Bronchial epithelial cell (primary cell): Measurements from ENCODE around the gene DSCAML1. TPM values are rescaled to one million over a fixed set of nuclear protein-coding genes. Genes with fewer than 3 reads are reported as not detected.

Source experiments
- DNase-seq: peaks from one replicate; pipeline ENCODE4 v3.0.0-alpha.2; 2010; ENCODE audit warnings: low read depth
- FAIRE-seq: peaks from 2 replicates; lab custom pipeline; 2011; peaks lifted over from hg19 to GRCh38; lab: Jason Lieb, UNC
- H3K27me3 ChIP-seq: 2 replicates; pipeline ENCODE4 v1.5.1; 2011; ENCODE audit warnings: low read length; ENCODE audit not compliant: control insufficient read depth, insufficient read depth
- H3K36me3 ChIP-seq: 2 replicates; pipeline ENCODE4 v1.5.1; 2011; ENCODE audit warnings: low read length; ENCODE audit not compliant: control insufficient read depth, insufficient read depth
- H3K4me3 ChIP-seq: 2 replicates; pipeline ENCODE4 v1.5.1; 2011; ENCODE audit warnings: mild to moderate bottlenecking, low read depth, low read length, control low read depth
- total RNA-seq: library from RNA; depleted of rRNA; stranded (reverse); fragments of >200 nt; gene quantifications from 2 replicates; pipeline ENCODE4 v1.2.1, GENCODE V29; 2014
- TF ChIP-seq, protein P1 (sequence below): IDR thresholded peaks from 2 replicates; pipeline ENCODE4 v1.5.1; 2011; ENCODE audit warnings: mild to moderate bottlenecking, moderate library complexity, low read length, control low read depth, inconsistent platforms; ENCODE audit not compliant: insufficient read depth, severe bottlenecking

The DSCAML1 gene
- total RNA-seq, 1 donor from 2014 or later, result under 0.01 TPM

GRCh38 chr11:117724104-117724503 is 72.9 kb downstream of the DSCAML1 start:
- TF ChIP-seq, protein P1, sequence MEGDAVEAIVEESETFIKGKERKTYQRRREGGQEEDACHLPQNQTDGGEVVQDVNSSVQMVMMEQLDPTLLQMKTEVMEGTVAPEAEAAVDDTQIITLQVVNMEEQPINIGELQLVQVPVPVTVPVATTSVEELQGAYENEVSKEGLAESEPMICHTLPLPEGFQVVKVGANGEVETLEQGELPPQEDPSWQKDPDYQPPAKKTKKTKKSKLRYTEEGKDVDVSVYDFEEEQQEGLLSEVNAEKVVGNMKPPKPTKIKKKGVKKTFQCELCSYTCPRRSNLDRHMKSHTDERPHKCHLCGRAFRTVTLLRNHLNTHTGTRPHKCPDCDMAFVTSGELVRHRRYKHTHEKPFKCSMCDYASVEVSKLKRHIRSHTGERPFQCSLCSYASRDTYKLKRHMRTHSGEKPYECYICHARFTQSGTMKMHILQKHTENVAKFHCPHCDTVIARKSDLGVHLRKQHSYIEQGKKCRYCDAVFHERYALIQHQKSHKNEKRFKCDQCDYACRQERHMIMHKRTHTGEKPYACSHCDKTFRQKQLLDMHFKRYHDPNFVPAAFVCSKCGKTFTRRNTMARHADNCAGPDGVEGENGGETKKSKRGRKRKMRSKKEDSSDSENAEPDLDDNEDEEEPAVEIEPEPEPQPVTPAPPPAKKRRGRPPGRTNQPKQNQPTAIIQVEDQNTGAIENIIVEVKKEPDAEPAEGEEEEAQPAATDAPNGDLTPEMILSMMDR, result no peak
- Histone ChIP-seq H3K4me3 (no peak overlapping the region), H3K27me3 (no peaks in the 10 kb centered on the region), H3K36me3 (no peaks in the 10 kb centered on the region)
- FAIRE-seq (no peak), DNase-seq (no peak)

DNA sequence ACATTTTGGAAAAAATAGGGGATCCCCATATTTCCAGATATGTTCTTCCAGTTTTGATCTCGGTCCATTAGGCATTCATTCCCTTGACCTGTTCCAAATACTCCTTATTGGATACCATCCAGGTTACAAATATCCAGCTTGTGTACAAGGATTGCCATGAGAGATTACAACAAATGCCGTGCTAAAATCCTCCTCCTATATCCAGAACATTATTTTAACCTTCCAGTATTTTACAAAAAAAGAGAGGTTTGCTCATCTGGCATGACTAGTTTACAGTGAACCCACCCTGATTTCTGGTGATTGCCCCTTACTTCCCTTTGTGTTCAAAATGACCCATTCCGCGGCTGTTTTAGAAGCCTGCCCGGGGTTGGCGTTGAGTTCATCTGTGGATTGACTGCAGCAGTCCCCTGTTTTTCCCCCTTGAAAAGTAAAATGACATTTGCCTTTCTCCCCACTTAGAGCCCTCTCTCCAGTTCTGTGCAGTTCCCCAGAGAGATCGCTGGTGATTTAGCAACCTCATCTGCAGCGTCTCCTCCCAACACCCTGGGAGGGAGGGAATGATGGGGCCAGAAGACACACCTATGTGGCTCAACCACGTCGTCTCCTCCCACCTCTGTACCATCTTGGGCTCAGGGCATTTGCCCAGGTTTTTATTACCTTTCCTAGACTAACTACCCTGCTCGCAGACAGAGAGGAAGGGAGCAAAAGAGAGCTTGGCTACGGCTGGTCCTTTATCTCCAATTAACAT is 73.6 kb downstream of the DSCAML1 start:
- FAIRE-seq (no peak), DNase-seq (no peak)
- no peaks in the 10 kb centered on the region for H3K36me3 ChIP-seq
- H3K27me3 ChIP-seq, result no peaks in the 10 kb centered on the region
- TF ChIP-seq, protein P1, result no peak
- H3K4me3 ChIP-seq, result no peak overlapping the region

- DNase-seq (no peak), FAIRE-seq (no peak)
- Histone ChIP-seq H3K36me3 (no peaks in the 10 kb centered on the region), H3K4me3 (no peak overlapping the region), H3K27me3 (no peaks in the 10 kb centered on the region)
- TF ChIP-seq, protein P1, result no peak
These were observed 74.9 kb downstream of the DSCAML1 start for GRCh38 chr11:117722082-117722481.

DNA sequence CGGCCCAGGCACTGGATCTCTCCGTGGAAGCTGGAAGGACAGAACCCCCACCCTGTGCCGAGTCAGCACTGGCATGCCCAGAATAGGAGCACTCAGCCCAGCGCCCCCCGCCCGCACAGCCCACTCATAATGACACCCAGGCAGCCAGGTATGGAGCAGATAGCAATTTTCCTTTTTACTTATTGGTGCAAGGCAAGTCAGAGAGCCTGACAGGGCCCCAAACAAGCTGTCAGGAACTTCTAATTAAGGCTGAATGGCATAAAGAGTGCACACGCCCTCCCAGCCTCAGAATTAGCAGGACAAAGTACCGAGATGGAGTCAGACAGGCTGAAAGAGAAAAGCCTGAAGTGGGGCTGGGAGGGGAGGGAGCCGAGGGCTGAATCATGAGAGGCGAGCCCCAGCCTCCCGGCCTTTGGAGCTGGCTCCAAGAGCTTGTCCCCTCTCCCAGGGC is 76.9 kb downstream of the DSCAML1 start:
- no peaks in the 10 kb centered on the region for H3K36me3 ChIP-seq
- no peak for FAIRE-seq
- no peak for DNase-seq
- H3K4me3 ChIP-seq, result no peak overlapping the region
- H3K27me3 ChIP-seq, result no peaks in the 10 kb centered on the region
- TF ChIP-seq, protein P1, result no peak

DNA sequence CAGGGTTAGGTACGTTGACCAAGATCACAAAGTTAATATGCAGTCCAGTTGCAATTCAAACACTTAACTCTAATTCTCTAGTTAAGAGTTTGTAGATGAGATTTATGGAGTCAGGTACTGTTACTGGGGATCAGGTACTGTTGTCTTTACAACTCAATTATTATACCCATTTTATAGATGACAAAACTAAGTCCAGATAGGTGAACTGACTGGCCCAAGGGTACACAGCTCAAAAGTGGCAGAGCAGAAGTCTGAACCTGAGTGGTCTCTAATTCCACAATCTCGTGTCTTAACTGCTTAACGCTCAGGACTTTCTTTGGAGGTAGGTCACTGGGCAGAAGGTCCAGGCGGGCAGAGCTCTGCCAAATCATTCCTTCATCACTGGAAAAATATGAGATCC is 77.5 kb downstream of the DSCAML1 start:
- no peak overlapping the region for H3K4me3 ChIP-seq
- TF ChIP-seq, protein P1, result no peak
- no peaks in the 10 kb centered on the region for H3K36me3 ChIP-seq
- DNase-seq, result no peak
- no peaks in the 10 kb centered on the region for H3K27me3 ChIP-seq
- FAIRE-seq, result no peak
